ENCODE measurements around the gene SMYD4. TPM values are rescaled to one million over a fixed set of nuclear protein-coding genes. Genes with fewer than 3 reads are reported as not detected.

The SMYD4 gene
- total and polyA plus RNA-seq, 10 of the 15 experiments (the other 5 are each of a cell fraction or from before 2014, with no cell fraction given) = 2.1 to 18.8 (median 13.7) TPM

GRCh38 chr17:1767358-1767757, 62.3 kb downstream of the SMYD4 start:
- SMC1A ChIA-PET (ENCODE audit: uncharacterized antibody, unreplicated experiment) = no interaction called here
- FAIRE-seq = no peak
- 82% methylated on average over 12 of the region's 12 CpGs for WGBS (ENCODE audit: insufficient coverage, insufficient replicate concordance, low lambda C conversion rate, missing lambda C conversion rate)
- no TSS peak for BruUV-seq (replicated peaks)
- Histone ChIP-seq H4K20me1 (ENCODE audit: control insufficient read depth, insufficient read depth) (no peaks in the 10 kb centered on the region), H3K36me3 (ENCODE audit: control insufficient read depth in 2 of 2, insufficient read depth in 2 of 2, low read length in 1 of 2) (no peaks in the 10 kb centered on the region), H3K4me1 (ENCODE audit: control insufficient read depth, insufficient read depth, low read length) (peaks cover 24% of the 10 kb centered on the region), H2AFZ (ENCODE audit: control insufficient read depth, low read depth, low read length) (no peak overlapping the region), H3K9ac (ENCODE audit: control insufficient read depth, insufficient read depth, low read length) (no peak overlapping the region), H3K79me2 (ENCODE audit: control insufficient read depth, insufficient read depth, low read length) (no peaks in the 10 kb centered on the region), H3K9me3 (replicated peaks; ENCODE audit: control insufficient read depth, insufficient read depth, low read length) (no peaks in the 10 kb centered on the region), H3K4me2 (ENCODE audit: control insufficient read depth, insufficient read depth) (no peak overlapping the region), H3K4me3 (no peak overlapping the region), H3K27ac (ENCODE audit: control insufficient read depth, insufficient read depth) (no peak overlapping the region), H3K27me3 (replicated peaks in 1 of 2; ENCODE audit: control insufficient read depth in 2 of 2, insufficient read depth in 2 of 2, low read length in 1 of 2) (no peaks in the 10 kb centered on the region; a peak in 1 of 4 replicates)
- CTCF ChIA-PET = interaction anchor here (2.8 kb wide), 1 partner anchor 46 kb away, joined by 19 read pairs; no protein-coding TSS in a partner anchor
- POLR2A ChIA-PET = no interaction called here
- TF ChIP-seq ATF7 (IDR thresholded peaks at IDR 0.05; ENCODE audit: low read depth) (no peak), SMARCA5 (IDR thresholded peaks at IDR 0.05) (no peak), USF2 (IDR thresholded peaks at IDR 0.05; ENCODE audit: borderline replicate concordance, low read depth, low read length) (no peak), NFYB (IDR thresholded peaks at IDR 0.05; ENCODE audit: insufficient read depth, low read depth, low read length) (no peak), EED (IDR thresholded peaks at IDR 0.05; ENCODE audit: low read depth) (no peak), EP300 (IDR thresholded peaks at IDR 0.05; ENCODE audit: borderline replicate concordance in 1 of 2, control insufficient read depth in 1 of 2, low read depth in 2 of 2, low read length in 2 of 2) (no peak), TAF1 (IDR thresholded peaks at IDR 0.05; ENCODE audit: borderline replicate concordance, low read depth, low read length) (no peak), RAD51 (IDR thresholded peaks at IDR 0.05) (no peak)
- no peak for DNase-seq (ENCODE audit: low read depth, low spot score)
- intact Hi-C loops (cut with micrococcal nuclease; ENCODE audit: unreplicated experiment) = no loop called here
- RAD21 ChIA-PET (ENCODE audit: unreplicated experiment) = no interaction called here
- in situ Hi-C loops (cut with MboI) = no loop called here
- ATAC-seq = no peak

Data from GM12878 (cell line).